Progenitor cell of endocrine pancreas (in vitro differentiated cells): Measurements from ENCODE around the gene CISD2. TPM values are rescaled to one million over a fixed set of nuclear protein-coding genes. Genes with fewer than 3 reads are reported as not detected.

Experiments
- DNase-seq: peaks from one replicate; pipeline ENCODE4 v3.0.0; 2021; ENCODE audit warnings: low spot score; ENCODE audit not compliant: unreplicated experiment
- H3K27ac Mint-ChIP-seq: 2 replicates; pipeline ENCODE4 v1.8.0; 2021; ENCODE audit warnings: mild to moderate bottlenecking, moderate library complexity, mixed read lengths
- H3K27me3 Mint-ChIP-seq: 2 replicates; pipeline ENCODE4 v1.8.0; 2021; ENCODE audit warnings: mixed read lengths
- H3K36me3 Mint-ChIP-seq: 2 replicates; pipeline ENCODE4 v1.8.0; 2022; ENCODE audit warnings: mixed read lengths; ENCODE audit not compliant: insufficient read depth
- H3K4me1 Mint-ChIP-seq: 2 replicates; pipeline ENCODE4 v1.8.0; 2021; ENCODE audit warnings: low read depth, mixed read lengths
- H3K4me3 Mint-ChIP-seq: 2 replicates; pipeline ENCODE4 v1.8.0; 2021; ENCODE audit warnings: low read depth, mild to moderate bottlenecking, moderate library complexity, mixed read lengths
- H3K9me3 Mint-ChIP-seq: 2 replicates; pipeline ENCODE4 v1.8.0; 2021; ENCODE audit warnings: low read depth, mixed read lengths
- total RNA-seq: library from RNA; stranded (reverse); gene quantifications from 2 replicates; pipeline ENCODE4 v1.2.1, GENCODE V29; 2021
- TF ChIP-seq, protein P1 (sequence below): fragments of 200-600 bp; sonication (generic); IDR thresholded peaks from one replicate; pipeline ENCODE4 v1.5.0; 2021; ENCODE audit warnings: antibody characterized with exemption, mild to moderate bottlenecking; ENCODE audit not compliant: unreplicated experiment

The CISD2 gene
- total RNA-seq, 1 donor from 2014 or later = 28.3 TPM

DNA sequence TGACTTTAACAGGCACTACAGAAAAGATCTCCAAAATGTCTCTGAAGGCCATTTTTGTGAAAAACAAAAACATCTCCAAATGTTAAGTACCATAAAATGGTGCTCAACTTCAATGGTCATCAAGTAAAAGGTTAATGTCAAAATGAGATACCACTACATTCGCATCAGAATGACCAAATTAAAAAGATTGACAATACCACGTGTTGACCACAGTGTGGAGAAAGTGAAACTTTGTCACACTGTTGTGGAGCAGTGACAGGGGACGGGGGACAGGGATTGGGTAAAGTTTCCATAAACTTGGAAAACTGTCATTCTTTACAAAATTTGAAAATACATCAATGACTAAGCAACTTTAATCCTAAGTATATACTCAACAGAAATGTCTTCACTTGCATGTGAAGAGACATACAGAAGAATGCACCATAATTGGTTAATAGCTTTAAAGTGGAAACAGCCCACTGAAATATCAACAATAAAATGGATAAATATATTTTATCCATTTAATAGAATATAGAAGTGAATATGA is 19.1 kb upstream of the CISD2 start:
- no peaks in the 10 kb centered on the region for H3K9me3 Mint-ChIP-seq
- H3K4me1 Mint-ChIP-seq = no peaks in the 10 kb centered on the region
- no peak overlapping the region for H3K27ac Mint-ChIP-seq
- DNase-seq = no peak
- no peaks in the 10 kb centered on the region for H3K27me3 Mint-ChIP-seq
- H3K4me3 Mint-ChIP-seq = no peak overlapping the region
- TF ChIP-seq, protein P1, sequence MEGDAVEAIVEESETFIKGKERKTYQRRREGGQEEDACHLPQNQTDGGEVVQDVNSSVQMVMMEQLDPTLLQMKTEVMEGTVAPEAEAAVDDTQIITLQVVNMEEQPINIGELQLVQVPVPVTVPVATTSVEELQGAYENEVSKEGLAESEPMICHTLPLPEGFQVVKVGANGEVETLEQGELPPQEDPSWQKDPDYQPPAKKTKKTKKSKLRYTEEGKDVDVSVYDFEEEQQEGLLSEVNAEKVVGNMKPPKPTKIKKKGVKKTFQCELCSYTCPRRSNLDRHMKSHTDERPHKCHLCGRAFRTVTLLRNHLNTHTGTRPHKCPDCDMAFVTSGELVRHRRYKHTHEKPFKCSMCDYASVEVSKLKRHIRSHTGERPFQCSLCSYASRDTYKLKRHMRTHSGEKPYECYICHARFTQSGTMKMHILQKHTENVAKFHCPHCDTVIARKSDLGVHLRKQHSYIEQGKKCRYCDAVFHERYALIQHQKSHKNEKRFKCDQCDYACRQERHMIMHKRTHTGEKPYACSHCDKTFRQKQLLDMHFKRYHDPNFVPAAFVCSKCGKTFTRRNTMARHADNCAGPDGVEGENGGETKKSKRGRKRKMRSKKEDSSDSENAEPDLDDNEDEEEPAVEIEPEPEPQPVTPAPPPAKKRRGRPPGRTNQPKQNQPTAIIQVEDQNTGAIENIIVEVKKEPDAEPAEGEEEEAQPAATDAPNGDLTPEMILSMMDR = no peak
- H3K36me3 Mint-ChIP-seq = no peaks in the 10 kb centered on the region

- H3K9me3 Mint-ChIP-seq = no peaks in the 10 kb centered on the region
Measured at GRCh38 chr4:102850370-102850769, 18.4 kb upstream of the CISD2 start.

DNA sequence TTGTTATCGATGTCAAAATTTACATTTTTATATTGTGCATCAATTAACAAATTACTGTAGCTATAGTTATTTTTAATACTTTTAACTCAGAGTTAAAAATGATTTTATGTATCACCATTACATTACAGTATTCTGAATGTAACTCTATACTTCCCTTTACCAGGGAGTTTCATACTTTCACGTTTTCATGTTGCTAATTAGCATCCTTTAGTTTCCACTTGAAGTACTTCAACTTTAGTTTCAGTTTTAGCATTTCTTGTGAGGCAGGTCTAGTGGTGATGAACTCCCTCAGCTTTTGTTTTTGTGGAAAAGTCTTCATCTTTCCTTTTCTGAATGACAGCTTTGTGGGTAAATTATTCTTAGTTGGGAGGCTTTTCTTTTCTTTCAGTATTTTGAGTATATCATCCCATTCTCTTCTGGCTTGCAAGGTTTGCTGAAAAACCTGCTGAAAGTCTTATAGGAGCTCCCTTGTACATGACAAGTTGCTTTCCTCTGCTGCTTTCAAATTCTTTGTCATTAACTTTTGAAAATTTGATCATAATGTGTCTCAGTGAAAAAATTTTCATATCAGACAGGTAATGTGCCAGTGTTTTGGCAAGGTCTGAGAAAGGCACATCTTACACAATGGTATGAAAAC is 9.8 kb upstream of the CISD2 start:
- Mint-ChIP-seq H3K27me3 (no peaks in the 10 kb centered on the region), H3K9me3 (peaks cover 10% of the 10 kb centered on the region), H3K27ac (no peak overlapping the region), H3K4me1 (no peaks in the 10 kb centered on the region), H3K4me3 (no peak overlapping the region), H3K36me3 (peaks cover 16% of the 10 kb centered on the region)
- TF ChIP-seq, protein P1 = no peak
- no peak for DNase-seq

More at GRCh38 chr4:102850370-102850769, 18.4 kb upstream of the CISD2 start:
- Mint-ChIP-seq H3K4me1 (no peaks in the 10 kb centered on the region), H3K27ac (no peak overlapping the region), H3K36me3 (no peaks in the 10 kb centered on the region), H3K27me3 (no peaks in the 10 kb centered on the region), H3K4me3 (no peak overlapping the region)
- TF ChIP-seq, protein P1 = no peak
- no peak for DNase-seq

GRCh38 chr4:102860611-102861324 is 8.0 kb upstream of the CISD2 start:
- DNase-seq = no peak
- Mint-ChIP-seq H3K36me3 (peaks cover 16% of the 10 kb centered on the region), H3K9me3 (peaks cover 10% of the 10 kb centered on the region), H3K27me3 (no peaks in the 10 kb centered on the region), H3K4me1 (no peaks in the 10 kb centered on the region), H3K27ac (no peak overlapping the region), H3K4me3 (no peak overlapping the region)
- TF ChIP-seq, protein P1 = no peak

GRCh38 chr4:102862016-102862415 is 6.8 kb upstream of the CISD2 start:
- no peak overlapping the region for H3K4me3 Mint-ChIP-seq
- no peaks in the 10 kb centered on the region for H3K27me3 Mint-ChIP-seq
- peaks cover 10% of the 10 kb centered on the region for H3K9me3 Mint-ChIP-seq
- H3K4me1 Mint-ChIP-seq = no peaks in the 10 kb centered on the region
- H3K27ac Mint-ChIP-seq = no peak overlapping the region
- TF ChIP-seq, protein P1 = no peak
- peaks cover 16% of the 10 kb centered on the region for H3K36me3 Mint-ChIP-seq
- no peak for DNase-seq
